GM21786 (cell line): ENCODE measurements around the gene TPPP3.

ENCODE experiments used
- ATAC-seq: cut with Tn5 transposase; IDR thresholded peaks from one replicate; pipeline ENCODE4 v1.9.1; 2021; ENCODE audit not compliant: unreplicated experiment

Gene TPPP3

GRCh38 chr16:67393111-67393787 is at the start of gene TPPP3:
Gene TPPP3 (minus strand): TSS chr16:67393498. CDS start chr16:67391111, 2,387 bp downstream.
- no peak for ATAC-seq

GRCh38 chr16:67442581-67443255 is 49.4 kb upstream of the TPPP3 start:
- no peak for ATAC-seq

GRCh38 chr16:67441907-67442306 is 48.6 kb upstream of the TPPP3 start:
- ATAC-seq, result no peak

- ATAC-seq, result no peak
These were observed 48.0 kb upstream of the TPPP3 start for GRCh38 chr16:67441271-67441753.

- ATAC-seq, result no peak
These were observed 45.6 kb upstream of the TPPP3 start for GRCh38 chr16:67438824-67439393.

GRCh38 chr16:67438098-67438791 is 44.9 kb upstream of the TPPP3 start:
- ATAC-seq, result no peak

- no peak for ATAC-seq
These were observed 44.2 kb upstream of the TPPP3 start for GRCh38 chr16:67437513-67437912.

- ATAC-seq, result no peak
These were observed 43.4 kb upstream of the TPPP3 start for GRCh38 chr16:67436640-67437193.

- ATAC-seq, result no peak
These were observed 42.5 kb upstream of the TPPP3 start for GRCh38 chr16:67435758-67436164.

GRCh38 chr16:67433131-67433719 is 39.9 kb upstream of the TPPP3 start:
- no peak for ATAC-seq

- ATAC-seq, result no peak
These were observed 39.2 kb upstream of the TPPP3 start for GRCh38 chr16:67432506-67432890.

- no peak for ATAC-seq
These were observed 38.6 kb upstream of the TPPP3 start for GRCh38 chr16:67431775-67432505.

- no peak for ATAC-seq
These were observed 37.9 kb upstream of the TPPP3 start, which contains the start of gene HSD11B2 for GRCh38 chr16:67430977-67431774. Gene HSD11B2 (plus strand): TSS chr16:67431121. CDS start chr16:67431249, 128 bp downstream.

GRCh38 chr16:67430504-67430976 is 37.2 kb upstream of the TPPP3 start:
- ATAC-seq, result no peak

- ATAC-seq, result no peak
These were observed 36.7 kb upstream of the TPPP3 start for GRCh38 chr16:67429799-67430503.

- no peak for ATAC-seq
These were observed 35.9 kb upstream of the TPPP3 start for GRCh38 chr16:67429053-67429798.

GRCh38 chr16:67428146-67428731 is 34.9 kb upstream of the TPPP3 start:
- no peak for ATAC-seq
